Testis (tissue), 2 donors: Measurements from ENCODE around the gene ZNF487.

Source experiments
- POLR2A ChIP-seq: fragments of 450-650 bp; IDR thresholded peaks from one replicate; pipeline ENCODE4 v1.6.1; 2017; ENCODE audit warnings: antibody characterized with exemption, mild to moderate bottlenecking, moderate library complexity
- TF ChIP-seq, protein P1 (sequence below), 3 experiments: fragments of 450-650 bp in 2 of 3; fragments of 200-600 bp in 1 of 3; sonication (generic) in 1 of 3; IDR thresholded peaks; one replicate each; pipeline ENCODE4 v1.5.1; 2016 to 2019; ENCODE audit warnings: antibody characterized with exemption in 3 of 3, mild to moderate bottlenecking in 2 of 3, moderate library complexity in 1 of 3

DNA sequence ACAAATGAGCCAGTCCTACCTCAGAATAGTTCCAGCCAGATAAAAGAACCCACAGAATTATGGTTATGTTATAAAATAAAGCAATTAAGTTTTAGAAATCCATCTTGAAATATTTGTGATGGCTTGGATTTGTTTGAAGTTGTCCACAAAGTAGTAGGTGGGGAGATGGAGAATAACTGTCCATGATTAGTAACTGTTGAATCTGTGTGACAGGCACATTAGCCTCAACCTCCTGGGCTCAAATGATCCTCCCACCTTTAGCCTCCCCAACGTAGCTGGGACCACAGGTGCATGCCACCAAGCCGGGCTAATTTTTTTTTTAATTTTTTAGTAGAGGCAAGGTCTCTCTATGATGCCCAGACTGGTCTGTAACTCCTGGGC, 38.0 kb upstream of the ZNF487 start:
- TF ChIP-seq, protein P1, sequence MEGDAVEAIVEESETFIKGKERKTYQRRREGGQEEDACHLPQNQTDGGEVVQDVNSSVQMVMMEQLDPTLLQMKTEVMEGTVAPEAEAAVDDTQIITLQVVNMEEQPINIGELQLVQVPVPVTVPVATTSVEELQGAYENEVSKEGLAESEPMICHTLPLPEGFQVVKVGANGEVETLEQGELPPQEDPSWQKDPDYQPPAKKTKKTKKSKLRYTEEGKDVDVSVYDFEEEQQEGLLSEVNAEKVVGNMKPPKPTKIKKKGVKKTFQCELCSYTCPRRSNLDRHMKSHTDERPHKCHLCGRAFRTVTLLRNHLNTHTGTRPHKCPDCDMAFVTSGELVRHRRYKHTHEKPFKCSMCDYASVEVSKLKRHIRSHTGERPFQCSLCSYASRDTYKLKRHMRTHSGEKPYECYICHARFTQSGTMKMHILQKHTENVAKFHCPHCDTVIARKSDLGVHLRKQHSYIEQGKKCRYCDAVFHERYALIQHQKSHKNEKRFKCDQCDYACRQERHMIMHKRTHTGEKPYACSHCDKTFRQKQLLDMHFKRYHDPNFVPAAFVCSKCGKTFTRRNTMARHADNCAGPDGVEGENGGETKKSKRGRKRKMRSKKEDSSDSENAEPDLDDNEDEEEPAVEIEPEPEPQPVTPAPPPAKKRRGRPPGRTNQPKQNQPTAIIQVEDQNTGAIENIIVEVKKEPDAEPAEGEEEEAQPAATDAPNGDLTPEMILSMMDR (IDR thresholded peaks at IDR 0.05) = no peak
- no peak for TF ChIP-seq POLR2A
